ENCODE measurements around the gene RTN4RL2. TPM values are rescaled to one million over a fixed set of nuclear protein-coding genes. Genes with fewer than 3 reads are reported as not detected.

Gene RTN4RL2
- total RNA-seq, 1 experiment from 2014 or later = 4.6 TPM

GRCh38 chr11:57419146-57419545 lies 41.2 kb upstream of the RTN4RL2 start:
- H3K27ac ChIP-seq = no peak overlapping the region
- BruUV-seq (replicated peaks) = no TSS peak
- H3K4me1 ChIP-seq (replicated peaks; ENCODE audit: insufficient read depth) = peaks cover 2% of the 10 kb centered on the region
- no peaks in the 10 kb centered on the region for H3K9me2 ChIP-seq (ENCODE audit: insufficient read depth)
- intact Hi-C loops (cut with micrococcal nuclease; ENCODE audit: unreplicated experiment) = no loop called here
- H3K36me3 ChIP-seq (ENCODE audit: low read depth) = peaks cover 65% of the 10 kb centered on the region
- H2AFZ ChIP-seq = no peak overlapping the region
- H3K9me3 ChIP-seq (ENCODE audit: insufficient read depth, low read depth) = no peaks in the 10 kb centered on the region
- no peak overlapping the region for H3K4me3 ChIP-seq
- peak in 1 of 2 experiments; percentile 4 for DNase-seq
- peaks cover 27% of the 10 kb centered on the region; the same call in 1 of the 2 replicates for H3F3A ChIP-seq (ENCODE audit: insufficient read depth, low read depth)
- no peak for TF ChIP-seq EZH2 (IDR thresholded peaks at IDR 0.05; ENCODE audit: low read depth)
- no peak for TF ChIP-seq CTCF (conservative IDR thresholded peaks at IDR 0.05)
- peaks cover 29% of the 10 kb centered on the region for H3K79me2 ChIP-seq (ENCODE audit: low read depth)
- no peaks in the 10 kb centered on the region for H4K20me1 ChIP-seq (ENCODE audit: insufficient read depth)
- no peak overlapping the region for H3K4me2 ChIP-seq
- POLR2A ChIA-PET (ENCODE audit: unreplicated experiment) = no interaction called here
- CTCF ChIA-PET = no interaction called here
- no peaks in the 10 kb centered on the region for H3K27me3 ChIP-seq (ENCODE audit: insufficient read depth, low read depth)

DNA sequence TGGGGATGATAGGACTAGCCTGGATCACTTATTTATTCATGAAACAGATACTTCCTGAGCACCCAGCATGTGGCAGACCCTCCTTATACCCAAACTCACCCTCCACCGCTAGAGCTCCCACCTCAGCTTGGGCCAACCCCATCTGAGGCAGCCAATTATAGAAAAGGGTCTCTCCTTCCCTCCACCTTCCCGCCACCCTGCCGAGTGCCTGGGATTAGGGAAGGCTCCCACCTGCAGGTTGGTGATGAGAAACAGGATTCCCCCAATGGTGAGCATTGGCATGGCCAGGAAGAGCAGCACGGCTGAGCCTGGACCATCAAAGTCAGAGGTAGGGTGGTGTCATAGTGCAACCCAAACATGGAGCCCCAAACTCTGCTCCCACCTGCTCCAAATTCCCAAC lies 39.3 kb upstream of the RTN4RL2 start:
- H3K79me2 ChIP-seq (ENCODE audit: low read depth) = peaks cover 48% of the 10 kb centered on the region
- H3K36me3 ChIP-seq (ENCODE audit: low read depth) = peaks cover 59% of the 10 kb centered on the region
- TF ChIP-seq CTCF (conservative IDR thresholded peaks at IDR 0.05) (no peak), EZH2 (IDR thresholded peaks at IDR 0.05; ENCODE audit: low read depth) (no peak)
- H3K27ac ChIP-seq = no peak overlapping the region
- no peaks in the 10 kb centered on the region for H3K9me3 ChIP-seq (ENCODE audit: insufficient read depth, low read depth)
- no peak overlapping the region for H2AFZ ChIP-seq
- no peaks in the 10 kb centered on the region for H3K27me3 ChIP-seq (ENCODE audit: insufficient read depth, low read depth)
- DNase-seq = no peak
- no peak overlapping the region for H3K4me2 ChIP-seq
- H3K4me3 ChIP-seq = no peak overlapping the region
- H3K9me2 ChIP-seq (ENCODE audit: insufficient read depth) = no peaks in the 10 kb centered on the region
- no TSS peak for BruUV-seq (replicated peaks)
- ChIA-PET POLR2A (ENCODE audit: unreplicated experiment) (no interaction called here), CTCF (no interaction called here)
- intact Hi-C loops (cut with micrococcal nuclease; ENCODE audit: unreplicated experiment) = no loop called here
- H4K20me1 ChIP-seq (ENCODE audit: insufficient read depth) = no peaks in the 10 kb centered on the region
- H3F3A ChIP-seq (ENCODE audit: insufficient read depth, low read depth) = peaks cover 38% of the 10 kb centered on the region; the same call in 1 of the 2 replicates
- H3K4me1 ChIP-seq (replicated peaks; ENCODE audit: insufficient read depth) = peaks cover 21% of the 10 kb centered on the region

GRCh38 chr11:57421805-57422204 lies 38.5 kb upstream of the RTN4RL2 start:
- BruUV-seq (replicated peaks) = no TSS peak
- Histone ChIP-seq H3K4me3 (no peak overlapping the region), H3F3A (ENCODE audit: insufficient read depth, low read depth) (peaks cover 44% of the 10 kb centered on the region; the same call in 1 of the 2 replicates), H3K79me2 (ENCODE audit: low read depth) (peaks cover 55% of the 10 kb centered on the region), H3K4me2 (no peak overlapping the region), H3K27me3 (ENCODE audit: insufficient read depth, low read depth) (no peaks in the 10 kb centered on the region), H3K36me3 (ENCODE audit: low read depth) (peaks cover 54% of the 10 kb centered on the region), H3K9me3 (ENCODE audit: insufficient read depth, low read depth) (no peaks in the 10 kb centered on the region), H3K9me2 (ENCODE audit: insufficient read depth) (no peaks in the 10 kb centered on the region), H3K4me1 (replicated peaks; ENCODE audit: insufficient read depth) (peaks cover 26% of the 10 kb centered on the region), H4K20me1 (ENCODE audit: insufficient read depth) (no peaks in the 10 kb centered on the region), H3K27ac (no peak overlapping the region), H2AFZ (no peak overlapping the region)
- no peak for TF ChIP-seq EZH2 (IDR thresholded peaks at IDR 0.05; ENCODE audit: low read depth)
- TF ChIP-seq CTCF (conservative IDR thresholded peaks at IDR 0.05) = no peak
- ChIA-PET POLR2A (ENCODE audit: unreplicated experiment) (no interaction called here), CTCF (no interaction called here)
- DNase-seq = peak in 1 of 2 experiments; percentile 18
- intact Hi-C loops (cut with micrococcal nuclease; ENCODE audit: unreplicated experiment) = no loop called here

Measured in PC-9 (cell line).